SKM-1 treated with dmso at 0.1 percent for 144 hours (cell line): ENCODE data around the gene GRIN2D.
"Not testable (repeated sequence)": the region's sequence is repeated elsewhere in the genome, so short reads cannot be mapped to it uniquely, and the experiment has no call there.

ENCODE experiments used
- DNase-seq: peaks from one replicate; lab custom pipeline; 2025; ENCODE audit not compliant: unreplicated experiment; lab: John Stamatoyannopoulos, UW

Gene GRIN2D

DNA sequence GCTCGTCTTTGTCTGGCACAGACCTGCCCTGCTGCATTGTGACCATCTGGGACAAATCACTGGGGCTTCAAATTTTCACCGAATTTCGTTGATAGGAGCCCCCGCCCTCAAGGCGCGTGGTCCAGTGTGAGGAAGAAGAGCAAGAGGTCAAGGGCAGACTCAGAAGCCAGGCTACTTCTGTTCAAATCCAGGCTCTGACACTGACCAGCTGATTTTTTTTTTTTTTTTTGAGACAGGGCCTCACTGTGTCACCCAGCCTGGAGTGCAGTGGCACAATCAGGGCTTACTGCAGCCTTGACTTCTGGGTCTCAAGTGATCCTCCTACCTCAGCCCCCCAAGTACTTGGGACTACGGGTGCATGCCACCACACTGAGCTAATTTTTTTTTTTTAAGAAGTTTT, 22.1 kb upstream of the GRIN2D start:
- DNase-seq: no peak

DNA sequence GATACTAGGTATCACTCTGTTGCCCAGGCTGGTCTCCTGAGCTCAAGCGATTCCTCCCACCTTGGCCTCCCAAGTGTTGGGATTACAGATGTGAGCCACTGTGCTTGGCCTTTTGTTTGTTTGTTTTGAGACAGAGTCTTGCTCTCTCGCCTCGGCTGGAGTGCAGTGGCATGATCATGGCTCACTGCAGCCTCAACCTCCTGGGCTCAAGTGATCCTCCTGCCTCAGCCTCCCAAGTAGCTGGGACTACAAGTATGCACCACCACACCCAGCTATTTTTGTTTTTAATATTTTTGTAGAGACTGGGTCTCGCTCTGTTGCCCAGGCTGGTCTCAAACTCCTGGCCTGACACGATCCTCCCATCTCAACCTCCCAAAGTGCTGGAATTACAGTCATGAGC, 21.7 kb upstream of the GRIN2D start:
- not testable (repeated sequence) for DNase-seq

DNA sequence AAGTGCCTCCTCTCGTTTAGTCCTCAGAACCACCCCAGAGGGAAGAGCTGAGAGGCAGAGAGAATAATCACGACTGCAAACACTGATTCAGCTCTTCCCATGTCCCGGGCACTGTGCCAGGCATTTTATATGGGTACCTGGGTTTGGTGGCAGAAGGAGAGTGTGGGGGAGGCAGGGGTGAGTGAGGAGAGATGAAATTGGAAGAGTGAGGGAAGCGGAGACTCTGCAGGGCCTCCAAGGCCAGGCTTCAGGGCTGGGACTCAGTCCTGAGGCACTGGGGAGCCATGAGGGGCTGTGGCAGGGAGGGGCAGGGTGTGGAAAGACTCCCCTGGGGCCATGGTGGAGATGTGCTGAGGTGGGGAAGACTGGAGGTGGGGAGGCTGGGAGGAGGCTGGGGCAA, 20.6 kb upstream of the GRIN2D start:
- no peak for DNase-seq

DNA sequence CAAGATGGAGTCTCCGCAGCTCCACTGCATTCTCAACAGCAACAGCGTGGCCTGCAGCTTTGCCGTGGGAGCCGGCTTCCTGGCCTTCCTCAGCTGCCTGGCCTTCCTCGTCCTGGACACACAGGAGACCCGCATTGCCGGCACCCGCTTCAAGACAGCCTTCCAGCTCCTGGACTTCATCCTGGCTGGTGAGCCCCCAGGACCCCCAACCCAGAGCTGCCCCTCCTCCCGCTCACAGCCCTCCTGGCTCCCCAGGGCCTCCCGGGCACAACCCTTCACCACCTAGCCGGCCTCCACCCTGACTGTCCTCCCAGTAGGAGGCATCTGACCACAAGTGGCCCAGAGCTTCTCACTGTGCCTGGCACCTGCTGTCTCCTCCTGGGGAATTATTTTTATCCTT, 19.9 kb upstream of the GRIN2D start:
- DNase-seq: no peak

DNA sequence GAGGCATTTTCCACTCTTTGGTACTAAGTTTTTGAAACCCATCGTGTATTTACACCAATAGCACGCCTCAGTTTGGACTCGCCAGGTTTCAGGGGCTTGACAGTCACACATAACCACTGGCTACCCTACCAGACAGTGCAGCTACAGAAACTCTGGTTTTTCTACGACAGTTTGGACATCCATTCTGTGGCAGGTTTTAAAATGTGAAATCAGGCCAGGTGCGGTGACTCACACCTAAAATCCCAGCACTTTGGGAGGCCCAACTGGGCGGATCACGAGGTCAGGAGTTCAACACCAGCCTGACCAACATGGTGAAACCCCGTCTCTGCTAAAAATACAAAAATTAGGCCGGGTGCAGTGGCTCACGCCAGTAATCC, 15.3 kb upstream of the GRIN2D start:
- DNase-seq: no peak

DNA sequence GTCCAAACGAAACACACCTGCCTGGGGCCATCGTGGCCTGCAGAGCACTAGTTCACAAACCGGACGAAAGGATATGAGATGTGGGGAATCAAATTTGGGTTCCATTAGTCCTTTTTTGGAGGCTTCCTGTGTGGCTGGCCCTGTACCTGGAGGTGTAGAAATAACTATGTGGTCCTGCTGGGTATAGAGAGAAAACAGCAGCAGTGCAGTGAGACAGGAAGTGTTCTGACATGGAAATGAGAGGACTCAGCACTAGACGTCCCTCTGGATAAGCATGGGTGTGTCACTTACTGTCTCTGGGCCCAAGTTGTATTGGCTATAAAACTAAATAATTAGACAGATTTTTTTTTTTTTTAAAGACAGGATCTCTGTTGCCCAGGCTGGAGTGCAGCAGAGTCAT, 14.4 kb upstream of the GRIN2D start:
- no peak for DNase-seq

DNA sequence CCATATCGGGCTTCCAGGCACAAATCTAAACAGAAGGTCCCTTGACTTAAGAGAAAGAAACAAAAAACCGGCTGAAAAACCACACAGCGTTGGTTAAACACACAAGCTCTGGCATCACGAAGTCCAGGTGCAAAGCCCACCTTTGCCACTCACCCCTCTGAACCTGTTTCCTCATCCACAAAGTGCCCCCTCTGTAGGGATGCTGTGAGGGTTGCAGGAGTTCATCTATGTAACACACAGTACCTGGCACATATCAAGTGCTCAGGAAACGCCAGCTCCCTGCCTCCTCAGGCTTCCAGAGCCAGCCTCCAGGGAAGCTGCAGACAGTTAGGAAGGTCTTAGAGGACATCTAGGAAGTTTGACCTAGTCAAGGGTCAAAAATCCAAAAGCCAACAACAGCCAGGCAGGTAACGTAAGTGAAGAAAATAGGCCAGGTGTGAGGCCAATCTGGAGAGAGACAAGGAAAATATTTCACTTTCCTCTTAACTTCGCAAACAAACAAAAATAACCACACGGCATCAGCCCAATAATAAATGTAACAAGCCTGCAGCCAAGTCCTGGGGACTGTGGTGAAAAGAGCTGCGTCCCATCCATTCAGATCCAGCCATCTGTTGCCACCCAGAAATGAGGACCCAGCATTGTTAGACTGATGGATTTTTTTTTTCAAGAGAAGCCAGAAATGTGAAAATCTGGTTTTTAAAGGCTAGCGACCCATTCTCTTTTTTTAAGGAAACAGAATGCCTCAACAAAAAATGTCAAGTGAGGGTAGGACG, 12.1 kb upstream of the GRIN2D start:
- DNase-seq: no peak

DNA sequence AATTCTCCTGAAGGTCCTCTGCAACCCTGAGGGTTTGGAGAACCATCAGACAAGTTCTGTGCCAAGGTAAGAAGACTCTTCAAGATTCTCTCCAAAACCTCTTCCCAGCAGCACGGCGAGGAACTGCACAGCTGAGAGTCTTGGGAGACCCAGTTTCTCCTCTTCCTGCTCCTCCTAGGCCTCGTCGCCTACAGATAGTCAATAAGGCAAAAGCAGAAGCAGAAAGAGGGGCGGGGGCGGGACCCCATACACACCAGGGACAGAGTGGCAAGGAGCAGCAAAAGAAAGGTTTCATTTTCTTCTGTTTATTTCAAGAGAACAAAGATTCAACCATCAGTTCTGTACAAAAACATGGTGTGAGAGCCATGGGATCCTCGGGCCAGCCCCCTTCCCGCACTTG, 11.2 kb upstream of the GRIN2D start:
- no peak for DNase-seq

DNA sequence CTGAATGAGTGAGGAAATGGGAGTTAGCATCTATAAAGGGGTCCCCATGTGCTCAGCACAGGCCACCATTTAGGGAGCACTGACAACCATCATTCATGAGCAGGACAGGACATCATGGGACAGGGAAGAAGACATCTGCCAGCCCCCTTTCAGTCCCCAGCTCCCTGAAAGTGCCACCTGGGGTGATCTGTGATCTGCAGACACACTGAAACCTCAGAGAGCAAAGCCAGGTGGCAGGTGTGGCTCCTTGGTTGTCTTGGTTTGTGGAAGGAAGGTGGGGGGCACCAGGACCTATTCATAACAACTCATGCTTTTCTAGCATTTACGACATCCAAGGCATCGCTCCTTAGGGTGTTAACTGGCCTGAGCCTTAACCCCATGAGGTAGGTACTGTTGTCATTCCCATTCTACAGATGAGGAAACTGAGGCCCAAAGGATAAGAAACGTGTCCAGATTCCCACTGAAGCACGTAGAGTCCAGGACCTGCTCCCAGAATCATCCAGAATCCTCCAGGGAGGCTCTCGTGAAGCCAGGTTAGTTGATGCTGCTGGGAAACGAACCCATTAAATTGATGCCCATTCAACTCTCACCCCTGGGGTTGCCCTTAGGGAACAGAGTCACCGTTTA, 7.9 kb upstream of the GRIN2D start:
- no peak for DNase-seq

DNA sequence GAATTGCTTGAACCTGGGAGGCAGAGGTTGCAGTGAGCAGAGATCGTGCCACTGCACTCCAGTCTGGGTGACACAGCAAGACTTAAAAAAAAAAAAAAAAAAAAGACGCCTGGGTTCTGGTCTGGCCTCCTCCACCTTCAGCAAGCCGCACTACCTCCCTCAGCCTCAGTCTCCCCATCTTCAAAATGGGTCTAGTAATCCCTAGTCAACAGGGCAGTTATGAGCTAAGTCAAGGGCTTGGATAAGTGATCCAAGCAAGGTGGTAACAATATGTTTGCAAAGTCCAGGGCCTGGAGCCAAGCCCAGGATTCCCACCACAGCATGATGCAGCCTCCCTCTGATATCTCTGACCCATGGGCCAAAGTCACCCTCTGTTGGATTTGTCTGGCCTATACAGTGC, 6.5 kb upstream of the GRIN2D start:
- DNase-seq: no peak

DNA sequence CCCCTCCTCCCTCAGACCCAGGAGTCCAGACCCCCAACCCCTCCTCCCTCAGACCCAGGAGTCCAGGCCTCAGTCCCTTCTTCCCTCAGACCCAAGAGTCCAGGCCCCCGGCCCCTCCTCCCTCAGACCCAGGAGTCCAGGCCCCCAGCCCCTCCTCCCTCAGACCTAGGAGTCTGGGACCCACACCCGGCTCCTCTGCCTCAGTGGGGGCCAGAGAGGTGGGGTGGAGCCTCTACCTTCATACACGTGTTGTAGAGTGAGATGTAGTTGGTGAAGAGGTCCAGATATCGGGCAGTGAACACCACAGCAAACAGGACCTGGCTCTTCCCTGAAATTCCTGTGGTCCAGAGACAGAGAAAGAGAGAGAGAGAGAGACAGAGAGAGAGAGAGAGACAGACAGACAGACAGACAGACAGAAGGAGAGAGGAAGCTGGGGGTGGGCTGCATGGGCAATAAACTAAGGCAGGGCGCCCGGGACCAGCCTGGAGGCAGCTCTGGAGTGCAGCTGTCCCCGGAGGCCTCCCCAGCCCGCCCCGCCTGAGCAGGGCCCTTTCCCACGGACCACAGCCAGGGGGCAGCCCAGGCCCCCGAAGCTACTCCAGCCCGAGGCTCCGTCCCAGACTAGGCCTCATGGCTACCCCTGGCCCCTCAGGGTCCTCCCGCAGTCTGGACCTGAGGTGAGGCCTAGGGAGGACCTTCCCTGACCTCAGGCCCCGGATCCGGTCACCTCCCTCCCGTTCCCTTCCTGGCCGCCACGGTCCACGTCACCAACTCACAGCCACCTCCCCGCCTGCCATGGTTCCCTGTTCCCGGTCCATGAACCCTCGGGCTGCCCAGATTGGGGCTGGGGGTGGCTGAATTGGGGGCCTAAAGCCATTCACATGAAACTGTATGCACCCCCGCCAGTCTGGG, 3.0 kb upstream of the GRIN2D start:
- DNase-seq: no peak

DNA sequence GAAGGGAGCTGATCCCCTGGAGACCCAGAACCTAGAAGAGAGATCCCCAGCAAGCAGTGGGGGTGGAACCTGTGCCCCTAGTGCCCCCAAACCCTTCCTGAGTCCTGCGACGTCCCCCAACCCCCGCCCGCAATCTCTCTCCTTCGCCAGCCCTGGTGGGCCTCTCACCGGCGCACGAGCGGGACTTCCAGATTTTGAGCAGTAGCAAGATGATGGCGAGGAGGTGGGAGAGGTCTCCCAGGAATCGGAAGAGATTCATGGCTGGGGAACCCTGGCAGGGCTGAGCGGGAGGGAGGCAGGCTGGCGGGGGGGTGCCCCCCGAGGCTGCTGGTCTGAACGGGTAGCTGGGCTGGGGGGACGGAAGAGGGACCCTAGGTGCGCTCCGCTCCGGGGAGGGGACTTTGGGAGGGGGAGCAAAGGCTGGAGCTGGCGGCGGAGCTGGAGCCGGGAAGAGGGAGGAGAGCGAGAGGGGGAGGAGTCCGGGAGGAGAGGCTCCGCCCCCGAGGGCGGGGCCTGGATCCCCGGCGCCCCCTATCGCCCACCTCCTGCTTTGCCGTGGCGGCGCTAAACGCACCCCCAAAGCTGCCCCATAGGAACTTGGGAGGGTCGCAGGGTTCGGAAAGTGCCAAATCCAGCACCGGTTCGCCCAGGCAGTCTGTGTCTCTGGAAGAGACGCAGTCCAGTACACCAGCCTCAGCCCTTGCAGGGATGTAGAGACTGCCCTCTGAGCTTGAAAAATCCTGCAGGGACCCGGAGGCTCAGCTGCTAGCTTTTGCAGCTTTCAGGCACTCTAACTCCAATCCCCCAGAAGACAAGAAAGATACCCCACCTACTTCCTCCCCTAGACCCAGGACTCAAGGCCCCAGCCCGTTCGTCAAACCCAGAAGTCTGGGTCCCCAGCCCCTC, 2.1 kb upstream of the GRIN2D start, which contains the start of gene KDELR1:
Gene KDELR1 (minus strand): TSS at position 452 of the 906 bp plus-strand sequence. CDS start 193 bp downstream, at position 259.
- DNase-seq: no peak

DNA sequence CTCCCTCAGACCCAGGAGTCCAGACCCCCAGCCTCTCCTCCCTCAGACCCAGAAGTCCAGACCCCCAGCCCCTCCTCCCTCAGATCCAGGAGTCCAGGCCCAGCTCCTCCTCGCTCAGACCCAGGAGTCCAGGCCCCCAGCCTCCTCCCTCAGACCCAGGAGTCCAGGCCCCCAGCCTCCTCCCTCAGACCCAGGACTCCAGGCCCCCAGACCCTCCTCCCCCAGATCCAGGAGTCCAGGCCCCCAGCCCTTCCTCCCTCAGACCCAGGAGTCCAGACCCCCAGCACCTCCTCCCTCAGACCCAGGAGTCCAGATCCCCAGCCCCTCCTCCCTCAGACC, 1.5 kb upstream of the GRIN2D start:
- not testable (repeated sequence) for DNase-seq

DNA sequence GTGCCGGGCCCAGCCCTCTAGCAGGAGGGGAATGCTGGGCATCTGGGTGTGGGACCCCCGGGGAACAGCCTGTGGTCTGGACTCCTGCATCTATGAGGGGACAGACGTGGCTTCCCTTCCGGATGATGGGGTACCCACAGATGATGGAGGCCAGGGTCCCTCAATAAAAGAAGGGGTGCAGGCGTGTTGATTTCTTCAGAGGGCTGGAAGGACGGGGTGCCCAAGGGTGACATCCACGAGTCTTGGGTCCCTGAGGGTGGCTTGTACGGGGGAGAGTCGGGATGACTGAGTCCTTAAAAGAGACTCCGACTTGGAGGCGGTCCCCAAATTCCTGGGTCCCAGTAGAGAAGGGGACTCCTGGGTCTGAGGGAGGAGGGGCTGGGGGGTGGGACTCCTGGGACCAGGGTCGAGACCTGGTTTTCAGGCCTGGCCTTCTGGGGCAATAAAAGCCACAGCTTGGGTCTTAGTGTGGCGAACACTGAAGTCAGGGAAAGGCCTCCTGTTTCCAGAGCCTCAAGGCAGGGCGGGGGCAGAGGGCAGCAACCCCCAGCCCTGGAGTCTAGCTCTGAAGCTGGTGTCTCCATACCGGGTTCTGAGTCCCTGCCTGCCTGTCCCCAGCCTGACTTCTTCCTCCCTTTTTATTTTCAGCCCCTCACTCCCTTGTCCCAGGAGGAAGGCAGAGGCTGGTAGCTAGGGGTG, 459 bp upstream of the GRIN2D start:
- DNase-seq: no peak

DNA sequence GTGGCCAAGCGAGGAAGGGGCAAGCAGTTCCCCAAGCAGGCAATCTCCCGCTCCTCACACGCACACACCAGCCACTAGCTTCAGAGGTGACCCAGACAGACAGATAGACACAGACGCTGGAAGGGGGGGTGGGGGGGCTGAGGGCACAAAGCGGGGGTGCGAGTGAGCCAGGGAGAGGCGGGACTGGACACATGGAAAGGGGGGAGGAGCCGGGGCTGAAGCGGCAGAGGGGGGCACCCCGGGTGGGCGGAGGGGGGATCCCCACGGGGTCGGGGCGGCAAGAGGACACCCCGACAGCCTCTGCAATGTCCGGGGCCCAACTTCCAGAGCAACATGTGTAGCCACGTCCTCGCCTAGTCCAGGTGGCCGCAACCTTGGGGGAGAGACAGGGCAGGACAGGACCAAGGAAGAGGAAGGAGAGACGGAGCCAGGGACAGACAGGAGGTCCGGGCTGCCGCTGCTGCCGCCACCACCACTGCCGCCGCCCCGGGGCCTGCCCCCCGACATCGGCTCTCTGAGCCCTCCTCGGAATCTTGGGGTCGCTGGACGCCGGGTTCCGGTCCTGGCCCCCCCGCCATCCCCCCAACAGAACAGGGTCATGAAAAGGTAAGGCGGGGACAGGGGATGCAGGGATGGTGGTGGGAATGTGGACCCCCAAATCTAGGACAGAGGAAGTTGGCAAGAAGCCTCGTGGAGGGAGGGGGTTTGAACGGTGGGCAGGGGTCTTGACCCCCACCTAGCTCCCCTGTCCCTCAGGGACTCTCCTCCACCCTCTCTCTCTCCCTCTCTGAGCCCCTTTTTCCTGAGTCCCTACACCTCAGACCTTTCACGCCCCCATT, 1.1 kb downstream of the GRIN2D start:
- no peak for DNase-seq

DNA sequence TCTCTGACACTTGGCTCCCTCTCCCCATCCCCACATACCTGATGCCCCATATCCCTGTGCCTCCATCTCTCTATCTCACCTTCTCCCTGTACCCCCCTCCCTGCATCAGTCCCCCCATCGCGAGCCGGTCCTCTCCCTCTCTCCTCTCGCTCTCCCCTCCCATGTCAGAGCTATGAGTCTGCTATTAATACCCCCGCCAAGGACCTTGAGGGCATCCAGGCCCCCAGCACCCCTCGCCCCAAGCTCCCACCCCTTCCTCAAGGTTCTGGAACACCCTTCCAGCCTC, 1.6 kb downstream of the GRIN2D start:
- no peak for DNase-seq

DNA sequence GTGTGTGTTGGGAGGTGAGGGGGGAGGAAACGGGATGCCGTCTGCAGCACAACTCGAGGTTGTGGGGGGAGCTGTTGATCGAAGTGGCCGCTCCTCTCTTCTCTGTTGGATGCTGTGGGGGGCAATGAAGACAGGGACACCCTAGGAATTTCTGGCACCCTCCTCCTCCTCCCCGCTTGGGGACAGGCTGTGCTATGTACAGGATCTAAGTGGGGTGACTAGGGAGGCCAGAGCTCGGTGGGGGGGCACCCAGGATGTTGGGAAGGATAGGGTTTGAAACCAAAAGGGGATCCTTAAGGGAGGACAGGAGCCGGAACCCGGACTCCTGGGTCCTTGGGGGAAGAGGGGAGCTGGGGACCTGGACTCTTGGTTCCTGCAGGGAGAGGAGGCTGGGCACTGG, 2.0 kb downstream of the GRIN2D start:
- DNase-seq: no peak

DNA sequence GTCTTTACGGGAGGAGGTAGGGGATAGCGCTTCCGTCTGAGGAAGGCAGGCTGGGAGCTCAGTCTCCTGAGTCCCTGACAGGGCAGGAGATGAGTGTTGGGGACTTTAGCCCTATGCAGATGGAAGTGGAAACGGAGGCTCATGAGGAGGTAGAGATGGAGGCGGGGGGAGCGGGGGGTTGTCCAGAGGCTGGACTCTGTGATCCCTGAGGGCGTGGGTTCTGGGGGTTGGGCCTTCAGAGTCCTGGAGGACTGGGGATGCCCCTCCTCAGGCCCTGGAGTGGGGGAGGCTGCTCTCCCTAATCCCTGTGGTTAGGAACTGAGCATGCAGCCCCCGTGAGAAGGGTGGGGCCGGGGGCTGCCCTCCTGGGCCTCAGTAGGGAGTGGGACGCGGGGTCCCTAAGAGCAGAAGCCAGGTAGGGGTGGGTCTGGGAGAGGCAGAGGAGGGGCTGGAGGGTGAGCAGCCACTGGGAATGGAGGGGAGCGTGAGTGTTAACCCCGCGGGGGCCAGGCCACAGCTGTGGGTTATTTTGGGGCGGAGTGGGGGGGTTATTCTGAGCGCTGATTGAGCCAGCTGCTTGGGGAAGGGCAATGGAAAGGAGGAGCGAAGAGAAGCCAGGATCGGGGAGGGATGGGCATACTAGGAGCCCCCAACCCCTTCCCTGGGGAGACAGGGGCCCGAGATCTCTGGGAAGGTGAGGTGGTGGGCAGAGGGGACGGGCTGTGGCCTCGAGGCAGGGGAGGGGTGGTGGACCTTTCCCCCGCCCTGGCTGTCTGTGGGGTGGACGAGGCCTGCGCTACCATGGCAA, 2.8 kb downstream of the GRIN2D start:
- no peak for DNase-seq

DNA sequence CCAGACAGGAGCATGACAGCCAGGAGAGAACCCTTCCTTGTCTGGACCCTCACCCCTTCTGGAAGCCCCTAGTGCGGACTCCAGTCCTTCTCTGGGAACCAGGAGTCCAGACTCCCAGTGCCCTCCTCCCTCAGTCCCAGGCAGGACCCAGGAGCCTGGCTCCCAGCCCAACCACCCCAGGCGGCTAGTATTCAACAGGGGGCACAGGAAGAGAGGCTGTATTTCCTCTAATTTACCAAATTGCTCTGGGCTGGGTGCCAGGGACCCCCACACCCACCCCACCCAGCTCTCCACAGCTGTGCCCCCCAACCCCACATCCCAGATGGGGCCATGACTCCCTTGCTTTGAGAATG, 3.3 kb downstream of the GRIN2D start:
- DNase-seq: no peak
